Measurements from ENCODE around the gene EXOC6B.

DNA sequence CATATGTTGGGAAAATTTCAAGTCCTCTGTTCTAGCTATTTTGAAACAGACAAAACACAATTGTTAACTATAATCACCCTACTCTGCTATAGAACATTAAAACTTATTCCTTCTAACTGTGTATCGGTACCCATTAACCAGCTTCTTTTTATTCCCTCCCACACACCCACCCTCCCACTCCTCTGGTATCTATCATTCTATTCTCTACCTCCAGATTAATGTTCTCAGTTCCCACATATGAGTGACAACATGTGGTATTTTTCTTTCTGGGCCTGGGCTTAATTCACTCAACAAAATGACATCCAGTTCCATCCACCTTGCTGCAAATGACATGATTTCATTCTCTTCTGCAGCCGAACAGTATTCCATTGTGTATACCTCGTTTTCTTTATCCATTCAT is 43.3 kb downstream of the EXOC6B start:
- TF ChIP-seq ZNF274 (IDR thresholded peaks at IDR 0.05; ENCODE audit: low read depth, low read length) (no peak), SUZ12 (IDR thresholded peaks at IDR 0.05; ENCODE audit: extremely low read depth, insufficient read depth, insufficient read length) (no peak), YY1 (IDR thresholded peaks at IDR 0.05; ENCODE audit: insufficient read depth, insufficient read length) (no peak)

All from NT2/D1 (cell line).